IPS-20b (cell line): ENCODE data around the gene FZD10.

Source experiments
- H3K27ac ChIP-seq: one replicate; pipeline ENCODE4 v1.5.1; 2013; ENCODE audit warnings: low read length
- H3K27me3 ChIP-seq: 2 replicates; pipeline ENCODE4 v1.6.1; 2013; ENCODE audit warnings: mild to moderate bottlenecking, low read length, inconsistent platforms; ENCODE audit not compliant: insufficient read depth
- H3K36me3 ChIP-seq: 2 replicates; pipeline ENCODE4 v1.6.1; 2013; ENCODE audit warnings: low read depth, mild to moderate bottlenecking, inconsistent platforms, low read length, moderate library complexity; ENCODE audit not compliant: insufficient read depth
- H3K4me1 ChIP-seq: 2 replicates; pipeline ENCODE4 v1.6.1; 2013; ENCODE audit warnings: mild to moderate bottlenecking, control low read depth, inconsistent platforms, low read length, moderate library complexity; ENCODE audit not compliant: insufficient read depth
- H3K4me3 ChIP-seq: 2 replicates; pipeline ENCODE4 v1.5.1; 2013; ENCODE audit warnings: mild to moderate bottlenecking, low read length, inconsistent platforms
- H3K9ac ChIP-seq: 2 replicates; pipeline ENCODE4 v1.6.1; 2013; ENCODE audit warnings: low read depth, mild to moderate bottlenecking, inconsistent platforms, low read length, moderate library complexity
- H3K9me3 ChIP-seq: 2 replicates; pipeline ENCODE4 v1.6.1; 2013; ENCODE audit warnings: mild to moderate bottlenecking, low read depth, low read length, inconsistent platforms; ENCODE audit not compliant: insufficient read depth

FZD10 gene

DNA sequence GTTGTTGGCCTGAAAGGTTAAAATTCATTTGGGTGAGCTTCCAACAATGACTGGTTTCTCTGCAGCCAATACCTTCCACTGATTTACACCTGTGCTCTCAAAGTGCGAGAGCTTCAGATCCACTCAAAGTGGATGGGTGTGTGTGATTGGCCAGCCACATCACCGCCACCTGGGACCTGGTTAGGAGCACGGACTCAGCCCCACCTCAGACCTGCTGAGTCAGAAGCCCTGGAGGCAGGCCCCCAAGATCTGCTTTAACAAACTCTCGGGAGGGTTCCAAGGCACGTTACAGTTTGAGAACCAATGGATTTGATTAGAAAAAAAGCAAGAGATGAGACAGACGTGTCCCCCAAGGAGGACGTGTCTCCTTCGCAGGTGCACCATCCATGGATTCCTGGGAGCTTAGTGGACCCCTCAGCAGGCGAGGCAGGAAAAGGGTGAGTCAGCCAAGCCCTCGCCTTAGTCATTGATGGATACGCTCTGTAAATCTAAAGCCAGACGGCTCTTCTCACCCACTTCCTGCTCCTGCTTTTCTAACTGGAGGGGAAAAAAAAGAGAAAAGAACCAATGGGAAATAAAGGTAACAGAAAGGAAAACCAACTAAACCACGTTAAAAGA is 24.5 kb downstream of the FZD10 start:
- H3K27me3 ChIP-seq, result peaks cover 27% of the 10 kb centered on the region
- no peak overlapping the region for H3K4me3 ChIP-seq

DNA sequence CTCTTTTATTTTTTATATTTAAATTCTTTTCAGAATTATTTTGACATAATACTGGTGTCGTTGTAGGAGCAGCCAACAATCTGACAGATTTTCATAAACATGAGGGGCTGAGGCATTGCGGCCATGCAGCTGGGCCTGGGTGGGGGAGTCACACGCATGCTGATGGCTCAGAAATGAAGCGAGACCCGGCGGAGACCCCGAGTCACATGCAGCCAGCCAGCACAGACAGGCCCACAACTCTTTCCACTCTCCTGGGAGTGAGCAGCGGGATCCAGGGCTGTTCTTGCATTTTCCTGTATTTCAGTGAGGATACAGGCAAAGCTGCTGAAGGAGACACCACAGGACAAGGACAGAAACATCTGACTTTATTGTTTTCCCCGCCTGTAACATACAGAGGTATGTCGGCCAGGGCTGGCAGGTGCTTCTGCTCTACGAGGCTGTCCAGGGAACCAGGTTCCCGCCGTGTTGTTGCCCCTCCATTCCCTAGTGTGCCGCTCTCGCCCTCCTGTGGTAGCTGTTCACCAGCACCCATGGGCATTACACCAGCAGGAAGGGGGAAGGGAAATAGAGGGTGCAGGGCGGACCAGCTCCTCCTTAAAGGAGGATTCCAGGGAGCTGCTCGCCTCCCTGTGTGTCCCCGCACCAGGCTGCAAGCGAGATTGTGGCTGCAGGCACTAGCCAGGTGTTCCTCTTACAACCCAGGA is 30.5 kb downstream of the FZD10 start:
- Histone ChIP-seq H3K27me3 (peaks cover 12% of the 10 kb centered on the region; the same call in 1 of the 2 replicates), H3K4me3 (no peak overlapping the region), H3K9me3 (no peaks in the 10 kb centered on the region), H3K27ac (no peak overlapping the region), H3K36me3 (no peaks in the 10 kb centered on the region), H3K9ac (no peak overlapping the region), H3K4me1 (no peaks in the 10 kb centered on the region)

More for the DNA sequence above, 24.5 kb downstream of the FZD10 start:
- no peak overlapping the region for H3K27ac ChIP-seq
- no peak overlapping the region for H3K9ac ChIP-seq
- no peaks in the 10 kb centered on the region; the same call in 1 of the 2 replicates for H3K4me1 ChIP-seq
- no peaks in the 10 kb centered on the region for H3K36me3 ChIP-seq
- H3K9me3 ChIP-seq, result no peaks in the 10 kb centered on the region

DNA sequence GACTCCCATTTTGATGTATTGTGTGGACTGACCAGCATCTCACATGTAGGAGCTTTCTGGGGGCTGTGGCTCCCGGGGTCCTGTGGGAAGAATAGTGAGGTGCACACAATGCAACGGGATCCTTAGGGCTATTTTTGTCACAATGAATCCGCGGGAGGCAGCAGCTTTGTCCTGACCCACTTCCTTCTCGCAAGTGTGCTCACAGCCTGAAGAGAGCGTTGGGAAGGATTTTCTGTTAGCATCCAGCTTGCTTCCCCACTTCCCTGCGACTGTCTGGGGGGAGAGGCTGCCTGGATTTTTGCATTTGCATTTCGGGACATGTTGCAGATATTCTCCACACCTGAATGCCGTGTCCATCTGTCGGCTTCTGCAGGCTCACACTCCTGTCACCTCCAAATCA is 31.9 kb downstream of the FZD10 start:
- no peaks in the 10 kb centered on the region for H3K4me1 ChIP-seq

DNA sequence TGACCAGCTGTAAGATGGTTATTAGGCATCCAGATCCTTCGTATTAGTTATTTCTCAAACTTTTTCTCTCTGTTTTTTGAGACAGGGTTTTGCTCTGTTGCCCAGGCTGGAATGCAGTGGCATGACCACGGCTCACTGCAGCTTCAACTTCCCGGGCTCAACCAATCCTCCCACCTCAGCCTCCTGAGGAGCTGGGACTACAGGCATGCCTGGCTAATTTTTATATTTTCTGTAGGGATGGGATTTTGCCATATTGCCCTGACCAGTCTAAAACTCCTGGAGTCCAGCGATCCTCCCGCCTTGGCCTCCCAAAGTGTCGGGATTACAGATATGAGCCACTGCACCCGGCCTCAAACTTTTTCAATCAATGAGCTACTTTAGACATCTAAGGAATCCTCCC is 33.1 kb downstream of the FZD10 start:
- no peaks in the 10 kb centered on the region for H3K4me1 ChIP-seq
- H3K27me3 ChIP-seq, result peaks cover 30% of the 10 kb centered on the region
- H3K36me3 ChIP-seq, result no peaks in the 10 kb centered on the region
- no peaks in the 10 kb centered on the region for H3K9me3 ChIP-seq
- H3K27ac ChIP-seq, result no peak overlapping the region
- H3K4me3 ChIP-seq, result no peak overlapping the region
- H3K9ac ChIP-seq, result no peak overlapping the region

More for the DNA sequence above, 31.9 kb downstream of the FZD10 start:
- no peak overlapping the region for H3K27ac ChIP-seq
- H3K36me3 ChIP-seq, result no peaks in the 10 kb centered on the region
- H3K4me3 ChIP-seq, result no peak overlapping the region
- H3K9me3 ChIP-seq, result no peaks in the 10 kb centered on the region
- no peak overlapping the region for H3K9ac ChIP-seq
- H3K27me3 ChIP-seq, result peaks cover 22% of the 10 kb centered on the region

DNA sequence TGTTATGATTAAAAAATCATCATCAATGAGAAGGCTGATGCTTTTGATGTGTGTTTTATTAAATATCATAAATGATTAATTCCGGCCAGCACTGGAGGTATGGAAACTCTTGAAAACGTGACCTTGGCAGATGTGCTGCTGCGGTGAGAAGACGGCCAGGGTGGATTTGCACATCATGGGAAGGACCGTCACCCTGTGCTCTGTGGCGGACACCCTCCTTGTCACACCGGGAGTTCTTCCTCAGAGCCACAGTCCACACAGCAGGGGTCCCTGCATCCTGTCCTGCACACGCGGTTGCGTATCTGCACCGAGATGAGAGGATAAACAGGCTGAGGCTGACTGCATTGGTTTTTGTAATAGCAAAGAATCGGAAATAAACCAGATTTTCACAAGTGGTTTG is 33.5 kb downstream of the FZD10 start:
- Histone ChIP-seq H3K9me3 (no peaks in the 10 kb centered on the region), H3K9ac (no peak overlapping the region), H3K27ac (no peak overlapping the region), H3K36me3 (no peaks in the 10 kb centered on the region), H3K4me3 (no peak overlapping the region), H3K27me3 (peaks cover 34% of the 10 kb centered on the region), H3K4me1 (no peaks in the 10 kb centered on the region)

DNA sequence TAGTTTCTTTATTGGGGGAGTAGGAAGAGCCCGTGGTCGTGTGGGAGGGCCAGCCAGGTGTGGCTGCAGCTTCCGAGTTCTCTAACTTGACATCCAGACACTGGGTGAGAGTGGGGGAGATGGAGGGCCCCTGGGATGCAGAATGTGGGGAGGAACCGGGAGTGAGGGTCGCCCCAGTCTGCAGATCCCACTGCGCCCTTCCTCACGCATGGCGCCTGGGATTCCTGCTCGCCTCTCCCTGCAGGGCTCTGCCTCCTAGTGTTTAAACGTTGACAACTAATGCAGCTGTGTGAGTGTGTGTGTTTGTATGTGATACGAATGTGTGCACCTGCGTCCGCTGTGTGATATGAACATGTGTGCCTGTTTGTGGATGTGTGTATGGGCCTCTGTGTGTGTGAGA is 34.6 kb downstream of the FZD10 start:
- H3K27ac ChIP-seq, result no peak overlapping the region
- no peaks in the 10 kb centered on the region for H3K36me3 ChIP-seq
- H3K4me1 ChIP-seq, result no peaks in the 10 kb centered on the region
- H3K27me3 ChIP-seq, result peaks cover 42% of the 10 kb centered on the region
- H3K4me3 ChIP-seq, result no peak overlapping the region
- no peak overlapping the region for H3K9ac ChIP-seq
- no peaks in the 10 kb centered on the region for H3K9me3 ChIP-seq

DNA sequence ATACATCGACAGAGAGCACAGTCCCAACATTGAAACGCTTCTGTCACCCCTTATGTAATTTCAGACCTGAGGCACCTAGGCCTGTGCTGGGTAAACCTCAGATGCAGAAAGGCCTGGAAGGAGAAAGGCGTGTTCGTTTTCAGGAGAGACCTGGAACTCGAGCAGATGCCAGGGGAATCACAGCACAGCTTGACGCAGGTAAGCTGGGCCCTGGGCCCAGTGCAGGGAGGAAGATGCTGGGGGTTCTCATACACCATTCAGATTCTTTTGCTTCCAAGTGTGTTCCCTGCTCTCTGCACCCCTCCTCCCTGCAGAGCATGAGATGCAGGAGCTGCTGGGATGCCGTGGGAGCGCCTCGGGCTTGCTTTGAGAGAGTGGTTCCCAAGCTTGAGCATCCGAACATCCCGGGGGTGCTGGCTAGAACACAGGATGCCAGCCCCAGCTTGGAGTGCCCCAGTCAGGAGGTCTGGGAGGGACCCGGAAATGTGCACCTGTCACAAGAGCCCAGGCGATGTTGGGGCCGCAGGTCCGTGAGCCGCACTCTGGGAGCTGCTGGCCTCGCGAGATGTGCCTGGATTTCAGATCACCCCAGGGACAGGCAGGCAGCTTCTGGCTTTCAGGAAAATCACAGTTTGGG is 35.9 kb downstream of the FZD10 start:
- Histone ChIP-seq H3K9me3 (no peaks in the 10 kb centered on the region), H3K27me3 (peaks cover 47% of the 10 kb centered on the region), H3K4me3 (no peak overlapping the region), H3K4me1 (no peaks in the 10 kb centered on the region), H3K27ac (no peak overlapping the region), H3K9ac (no peak overlapping the region), H3K36me3 (no peaks in the 10 kb centered on the region)

DNA sequence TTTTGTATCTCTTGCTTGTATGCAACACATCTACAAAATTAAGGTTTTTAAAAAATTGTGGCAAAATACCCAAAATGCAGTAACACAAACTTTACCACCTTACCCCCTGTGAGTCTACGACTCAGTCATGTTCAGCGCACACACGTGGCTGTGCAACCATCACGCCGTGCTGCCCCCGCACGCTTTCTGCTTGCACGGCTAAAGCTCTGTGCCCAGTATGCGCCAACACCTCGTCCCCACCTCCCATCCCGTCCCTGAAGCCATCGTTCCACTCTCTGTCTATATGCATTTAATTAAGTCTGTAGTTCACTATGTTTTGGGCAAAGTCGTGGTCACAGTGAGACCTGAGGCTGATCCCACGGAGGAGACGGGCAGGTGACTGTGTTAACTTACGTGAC is 36.4 kb downstream of the FZD10 start:
- Histone ChIP-seq H3K9me3 (no peaks in the 10 kb centered on the region), H3K36me3 (no peaks in the 10 kb centered on the region), H3K9ac (no peak overlapping the region), H3K27me3 (peaks cover 47% of the 10 kb centered on the region), H3K4me3 (no peak overlapping the region), H3K27ac (no peak overlapping the region), H3K4me1 (no peaks in the 10 kb centered on the region)

DNA sequence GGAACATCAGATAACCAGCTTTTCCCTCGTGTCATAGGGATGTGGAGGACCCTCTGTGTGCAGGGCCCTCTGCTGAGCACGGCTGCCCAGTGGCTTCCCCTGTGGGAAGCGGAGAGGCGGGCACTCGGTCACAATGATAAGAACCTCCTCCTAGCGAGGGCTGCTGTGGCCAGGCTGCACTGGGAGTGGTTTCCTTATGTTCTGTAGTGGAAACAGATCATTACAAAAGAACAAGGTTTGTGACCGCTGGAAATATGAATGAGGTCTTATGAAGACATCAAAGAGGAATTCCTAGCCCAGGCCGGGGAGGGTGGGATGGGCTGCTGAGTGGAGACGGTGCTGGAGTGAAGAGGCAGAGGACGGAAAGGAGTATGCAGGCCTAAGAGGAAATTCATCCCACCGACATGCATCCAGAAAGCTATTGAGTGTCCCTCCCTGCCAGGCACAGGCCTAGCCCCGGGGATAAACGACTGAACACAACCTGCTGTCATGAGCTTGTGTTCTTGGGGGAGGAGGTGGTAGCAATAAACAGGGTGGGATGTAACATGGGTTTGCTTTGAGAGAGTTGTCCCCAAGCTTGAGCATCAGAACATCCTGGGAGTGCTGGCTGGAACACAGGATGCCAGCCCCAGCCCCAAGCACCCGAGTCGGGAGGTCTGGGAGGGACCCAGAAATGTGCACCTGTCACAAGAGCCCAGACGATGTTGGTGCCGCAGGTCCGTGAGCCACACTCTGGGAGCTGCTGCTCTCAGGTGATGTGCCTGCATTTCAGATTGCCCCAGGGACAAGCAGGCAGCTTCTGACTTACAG is 37.5 kb downstream of the FZD10 start:
- Histone ChIP-seq H3K27me3 (peaks cover 47% of the 10 kb centered on the region), H3K36me3 (no peaks in the 10 kb centered on the region), H3K4me3 (no peak overlapping the region), H3K9me3 (no peaks in the 10 kb centered on the region), H3K9ac (no peak overlapping the region), H3K4me1 (no peaks in the 10 kb centered on the region), H3K27ac (no peak overlapping the region)

DNA sequence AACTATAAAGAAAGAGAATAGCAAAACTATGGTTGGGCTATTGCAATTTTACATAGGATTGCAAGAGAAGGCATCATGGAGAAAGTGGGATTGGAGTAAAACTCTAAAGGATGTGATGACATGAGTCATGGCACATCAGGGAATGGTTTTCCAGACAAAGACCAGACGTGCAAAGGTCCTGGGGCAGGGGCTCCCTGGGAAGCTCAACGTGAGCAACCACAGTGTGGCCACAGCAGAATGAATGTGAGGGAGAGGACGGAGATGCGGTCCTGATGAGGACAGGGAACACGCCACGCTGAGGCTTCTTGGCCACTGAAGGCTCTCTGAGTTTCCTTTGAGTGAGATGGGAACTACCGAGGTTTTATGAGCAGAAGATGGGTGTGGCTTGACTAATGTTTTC is 38.2 kb downstream of the FZD10 start:
- Histone ChIP-seq H3K4me3 (no peak overlapping the region), H3K27me3 (peaks cover 40% of the 10 kb centered on the region), H3K9me3 (no peaks in the 10 kb centered on the region)

DNA sequence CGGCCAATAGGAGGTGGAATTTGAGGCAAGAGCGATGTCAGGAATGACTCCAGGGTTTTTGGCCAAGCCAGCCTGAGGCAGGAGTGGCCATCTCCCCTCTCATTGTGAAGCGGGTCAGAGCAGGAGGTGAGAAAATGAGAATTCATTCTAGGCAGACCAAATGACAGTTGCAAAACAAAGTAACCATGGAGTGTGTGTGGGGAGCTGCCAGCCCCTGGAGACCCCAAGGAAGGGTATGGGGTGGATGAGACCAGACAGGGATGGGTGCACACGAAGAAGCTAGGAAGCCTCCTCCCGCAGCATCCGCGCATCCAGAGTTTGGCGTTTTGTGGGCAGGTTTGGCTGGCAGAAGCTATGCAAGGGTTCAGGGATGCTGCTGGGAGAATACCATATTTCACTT is 38.8 kb downstream of the FZD10 start:
- Histone ChIP-seq H3K27me3 (peaks cover 40% of the 10 kb centered on the region), H3K36me3 (no peaks in the 10 kb centered on the region)

More for the DNA sequence above, 38.2 kb downstream of the FZD10 start:
- H3K27ac ChIP-seq, result no peak overlapping the region
- H3K36me3 ChIP-seq, result no peaks in the 10 kb centered on the region
- no peak overlapping the region for H3K9ac ChIP-seq
- no peaks in the 10 kb centered on the region for H3K4me1 ChIP-seq

More for the DNA sequence above, 38.8 kb downstream of the FZD10 start:
- no peak overlapping the region for H3K9ac ChIP-seq
- no peak overlapping the region for H3K27ac ChIP-seq
- no peaks in the 10 kb centered on the region for H3K4me1 ChIP-seq
- H3K9me3 ChIP-seq, result no peaks in the 10 kb centered on the region
- no peak overlapping the region for H3K4me3 ChIP-seq
